KOPT-K1 (cell line): Measurements from ENCODE around the gene PNPLA8.
"Not testable (repeated sequence)": the region's sequence is repeated elsewhere in the genome, so short reads cannot be mapped to it uniquely, and the experiment has no call there.

Source experiments
- H3K27ac ChIP-seq: fragments of 200-600 bp; sonication (generic); 2 replicates; pipeline ENCODE4 v1.5.1; 2016; ENCODE audit warnings: antibody characterized with exemption, mild to moderate bottlenecking, low read depth, low read length; ENCODE audit not compliant: poor library complexity, severe bottlenecking
- H3K36me3 ChIP-seq: fragments of 200-600 bp; sonication (generic); 2 replicates; pipeline ENCODE4 v1.5.1; 2017; ENCODE audit warnings: antibody characterized with exemption, mild to moderate bottlenecking, low read length, moderate library complexity; ENCODE audit not compliant: insufficient read depth
- H3K9me3 ChIP-seq: fragments of 200-600 bp; sonication (generic); 2 replicates; pipeline ENCODE4 v1.5.1; 2017; ENCODE audit warnings: antibody characterized with exemption, low read length, mild to moderate bottlenecking; ENCODE audit not compliant: insufficient read depth, poor library complexity, severe bottlenecking

The PNPLA8 gene

GRCh38 chr7:108466322-108466721, 59.6 kb downstream of the PNPLA8 start:
- H3K27ac ChIP-seq, H3K36me3 ChIP-seq, H3K9me3 ChIP-seq: not testable (repeated sequence)

DNA sequence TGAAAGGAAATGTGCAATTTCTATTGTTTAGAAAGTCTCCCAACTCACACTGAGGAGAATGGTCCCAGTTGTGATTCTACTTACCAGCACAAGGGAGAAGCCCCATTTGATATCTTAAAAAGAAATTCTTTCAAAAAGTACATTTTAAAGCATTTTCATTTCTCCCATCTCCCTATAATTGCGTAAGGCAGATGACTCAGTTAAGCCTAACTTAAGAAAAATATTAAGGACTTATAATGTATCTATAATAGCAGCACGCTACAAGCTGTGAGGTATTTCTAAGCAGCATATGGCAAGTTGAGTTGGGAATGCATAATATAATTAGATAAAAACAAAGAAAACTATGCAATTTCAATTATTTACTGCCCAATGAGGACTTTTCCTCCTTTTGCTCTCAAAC, 61.2 kb downstream of the PNPLA8 start:
- no peak overlapping the region for H3K27ac ChIP-seq
- H3K9me3 ChIP-seq: no peaks in the 10 kb centered on the region
- H3K36me3 ChIP-seq: no peaks in the 10 kb centered on the region

DNA sequence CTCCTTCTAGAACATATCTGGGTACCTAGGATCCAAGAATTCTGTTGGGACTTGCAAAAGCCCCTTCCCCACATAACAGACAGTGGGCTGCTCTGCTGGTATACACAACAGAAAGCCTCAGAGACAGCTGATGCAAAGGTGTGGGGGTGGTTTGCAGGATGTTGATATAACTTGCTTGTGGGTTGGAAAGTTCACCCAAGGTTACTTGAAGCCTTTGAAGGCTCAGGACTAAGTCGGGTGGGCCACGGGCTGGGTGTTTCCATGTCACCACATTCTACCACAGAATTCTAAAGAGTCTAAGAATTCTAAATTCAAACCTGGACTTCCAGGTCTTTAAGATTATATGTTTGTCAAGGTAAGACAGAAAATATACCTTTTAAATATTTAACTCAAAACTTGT, 62.3 kb downstream of the PNPLA8 start:
- Histone ChIP-seq H3K36me3 (no peaks in the 10 kb centered on the region), H3K9me3 (no peaks in the 10 kb centered on the region), H3K27ac (no peak overlapping the region)

GRCh38 chr7:108461840-108462239, 64.1 kb downstream of the PNPLA8 start:
- H3K9me3 ChIP-seq: no peaks in the 10 kb centered on the region
- H3K27ac ChIP-seq: no peak overlapping the region
- no peaks in the 10 kb centered on the region for H3K36me3 ChIP-seq

- Histone ChIP-seq H3K27ac (no peak overlapping the region), H3K36me3 (no peaks in the 10 kb centered on the region), H3K9me3 (no peaks in the 10 kb centered on the region)
These were observed 65.0 kb downstream of the PNPLA8 start for GRCh38 chr7:108460964-108461363.

DNA sequence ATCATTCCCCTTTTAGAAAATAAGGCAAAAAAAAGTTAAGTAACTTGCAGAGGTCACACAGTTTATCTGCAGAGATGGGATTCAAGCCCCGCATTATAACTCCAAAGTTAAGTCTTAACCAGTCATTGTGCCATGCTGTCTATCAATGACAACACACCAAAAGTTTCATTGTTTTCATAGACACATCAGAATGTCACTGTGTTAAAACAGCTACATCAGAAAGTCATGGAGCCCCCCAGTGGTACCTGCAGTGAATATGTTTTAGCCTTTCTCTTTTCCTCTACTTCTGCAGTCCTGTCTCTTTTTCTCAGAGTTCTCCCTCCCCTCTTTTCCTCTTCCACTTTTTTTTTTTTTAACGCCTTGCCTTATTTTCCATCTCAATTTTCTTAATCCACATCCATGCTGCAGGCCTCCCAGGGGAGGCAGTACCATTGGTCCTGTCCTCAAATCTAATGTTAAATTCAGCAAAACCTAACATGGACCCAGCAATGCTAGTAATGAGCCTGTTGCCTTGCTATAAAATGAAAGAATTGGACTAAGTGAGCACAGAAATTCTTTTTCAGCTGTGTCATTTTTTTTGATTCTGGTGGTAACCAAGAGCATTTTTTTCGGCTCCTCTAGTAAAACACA, 65.9 kb downstream of the PNPLA8 start:
- H3K36me3 ChIP-seq: no peaks in the 10 kb centered on the region
- H3K9me3 ChIP-seq: no peaks in the 10 kb centered on the region
- no peak overlapping the region for H3K27ac ChIP-seq

DNA sequence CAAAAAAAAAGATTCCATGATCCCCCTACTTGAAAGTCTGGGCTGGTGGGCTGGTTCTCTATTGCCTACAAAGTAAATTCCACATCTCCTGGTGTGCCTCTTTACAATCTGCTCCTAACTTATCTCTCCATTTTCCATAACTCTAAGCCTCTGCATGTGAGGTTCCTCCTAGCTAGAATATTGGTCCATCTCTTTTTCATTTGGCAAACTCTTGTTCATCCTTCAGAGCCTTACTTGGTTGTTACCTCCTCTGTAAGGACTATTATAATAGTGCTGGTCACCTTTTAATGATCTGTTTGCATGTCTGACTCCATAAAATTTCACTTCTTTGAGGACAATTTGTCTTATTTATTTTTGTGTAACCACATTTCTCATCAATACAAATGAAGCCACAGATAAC, 68.1 kb downstream of the PNPLA8 start:
- H3K9me3 ChIP-seq: no peaks in the 10 kb centered on the region
- no peak overlapping the region for H3K27ac ChIP-seq
- H3K36me3 ChIP-seq: no peaks in the 10 kb centered on the region

DNA sequence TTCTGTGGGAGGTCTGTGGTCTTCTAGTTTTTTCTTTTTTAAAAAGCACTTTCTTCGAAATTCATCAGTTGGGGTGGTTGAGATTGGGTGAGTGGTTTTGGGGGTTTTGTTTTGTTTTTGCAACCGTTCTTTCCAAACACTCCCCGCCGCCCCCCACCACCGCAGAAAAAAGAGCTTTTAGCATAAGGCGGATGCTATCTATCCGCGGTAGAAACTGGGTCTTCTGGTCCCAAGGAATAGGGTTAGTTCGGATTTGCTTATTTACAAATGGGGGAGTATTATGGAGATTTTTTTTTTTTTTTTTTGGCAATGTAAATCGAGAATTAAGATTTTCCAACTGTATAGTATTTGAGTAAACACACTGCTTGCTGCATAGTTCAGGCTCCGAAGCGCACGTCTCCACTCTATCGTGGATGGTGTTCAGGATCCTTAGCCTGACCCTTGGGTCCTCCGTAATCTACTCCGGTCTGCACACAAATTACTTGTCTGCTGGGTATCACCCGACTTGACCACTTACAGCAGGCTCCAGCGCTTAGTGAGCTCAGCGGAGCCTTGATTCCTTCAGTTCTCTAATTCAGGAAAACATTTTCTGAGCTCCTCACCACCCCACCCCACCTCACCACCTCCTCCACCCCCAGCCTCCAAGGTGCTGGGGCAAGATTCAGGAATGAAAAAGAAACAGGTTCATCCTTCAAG, 68.9 kb downstream of the PNPLA8 start:
- H3K36me3 ChIP-seq: no peaks in the 10 kb centered on the region

GRCh38 chr7:108455998-108456677, 69.8 kb downstream of the PNPLA8 start, which contains the start of gene NRCAM:
NRCAM (minus strand) TSS chr7:108456436; CDS start chr7:108240064, 216,372 bp downstream.
- Histone ChIP-seq H3K27ac (no peak within 1 kb of the TSS), H3K36me3 (no peaks in the 10 kb centered on the region), H3K9me3 (no peaks in the 10 kb centered on the region)

More for the DNA sequence above, 68.9 kb downstream of the PNPLA8 start:
- Histone ChIP-seq H3K27ac (no peak overlapping the region), H3K9me3 (no peaks in the 10 kb centered on the region)

- H3K36me3 ChIP-seq: no peaks in the 10 kb centered on the region
- no peaks in the 10 kb centered on the region for H3K9me3 ChIP-seq
- no peak overlapping the region for H3K27ac ChIP-seq
These were observed 70.4 kb downstream of the PNPLA8 start for GRCh38 chr7:108455551-108455997.

GRCh38 chr7:108454674-108455550, 71.0 kb downstream of the PNPLA8 start:
- no peak overlapping the region for H3K27ac ChIP-seq
- H3K9me3 ChIP-seq: no peaks in the 10 kb centered on the region

GRCh38 chr7:108454317-108454673, 71.6 kb downstream of the PNPLA8 start:
- Histone ChIP-seq H3K27ac (no peak overlapping the region), H3K9me3 (no peaks in the 10 kb centered on the region), H3K36me3 (no peaks in the 10 kb centered on the region)

More at GRCh38 chr7:108454674-108455550, 71.0 kb downstream of the PNPLA8 start:
- no peaks in the 10 kb centered on the region for H3K36me3 ChIP-seq

DNA sequence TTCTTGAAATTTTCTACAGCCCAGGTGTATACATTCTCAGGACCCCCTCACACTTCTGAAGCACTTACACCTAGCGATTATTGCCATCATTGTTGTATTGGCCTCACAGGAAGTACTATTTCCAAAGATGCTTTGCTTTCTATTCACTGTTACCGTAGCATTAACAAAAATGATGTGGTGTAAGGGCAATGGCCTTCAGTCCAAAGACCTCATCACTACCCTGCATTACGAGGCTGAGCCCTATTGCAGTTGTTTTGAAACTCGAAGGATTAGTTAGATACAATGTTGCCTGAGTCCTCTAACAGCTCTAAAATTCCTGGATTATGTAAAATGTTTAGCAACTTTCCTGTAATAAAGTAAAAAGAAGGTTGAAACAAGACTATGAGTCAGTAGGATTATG, 72.6 kb downstream of the PNPLA8 start:
- H3K27ac ChIP-seq: no peak overlapping the region
- H3K9me3 ChIP-seq: no peaks in the 10 kb centered on the region
- no peaks in the 10 kb centered on the region for H3K36me3 ChIP-seq

GRCh38 chr7:108452707-108453106, 73.2 kb downstream of the PNPLA8 start:
- H3K27ac ChIP-seq: no peak overlapping the region
- no peaks in the 10 kb centered on the region for H3K9me3 ChIP-seq
- H3K36me3 ChIP-seq: no peaks in the 10 kb centered on the region
